ENCODE measurements around the gene ZNF587B. TPM values are rescaled to one million over a fixed set of nuclear protein-coding genes. Genes with fewer than 3 reads are reported as not detected.
"Not testable (repeated sequence)": the region's sequence is repeated elsewhere in the genome, so short reads cannot be mapped to it uniquely, and the experiment has no call there.

ZNF587B gene
- total RNA-seq, 1 experiment from 2014 or later: 20.0 TPM

- no peak for TF ChIP-seq EZH2 (IDR thresholded peaks at IDR 0.05; ENCODE audit: borderline replicate concordance, low read depth, low read length, poor library complexity, severe bottlenecking)
- TF ChIP-seq CTCF (conservative IDR thresholded peaks at IDR 0.05; ENCODE audit: low read depth, low read length): peak; percentile 43
- Histone ChIP-seq H3K4me3 (ENCODE audit: low read depth, low read length, poor library complexity, severe bottlenecking) (peak within 1 kb of the TSS; percentile 79), H3K9me3 (ENCODE audit: low read depth, low read length, poor library complexity, severe bottlenecking) (peaks cover 30% of the 10 kb centered on the region), H3K4me1 (ENCODE audit: insufficient read depth, low read length, poor library complexity, severe bottlenecking) (no peaks in the 10 kb centered on the region), H3K36me3 (ENCODE audit: insufficient read depth, low read length, poor library complexity, severe bottlenecking) (peaks cover 25% of the 10 kb centered on the region), H3K27me3 (replicated peaks; ENCODE audit: insufficient read depth, low read depth, low read length, poor library complexity) (no peaks in the 10 kb centered on the region), H3K27ac (ENCODE audit: low read depth, low read length, poor library complexity, severe bottlenecking) (peak within 1 kb of the TSS; percentile 72)
- peak; percentile 94 for DNase-seq (ENCODE audit: low spot score)
- CTCF ChIA-PET: no interaction called here
- BruUV-seq (replicated peaks): no TSS peak
- intact Hi-C loops (cut with micrococcal nuclease; ENCODE audit: unreplicated experiment): no loop called here
- POLR2A ChIA-PET (ENCODE audit: low non-redundant PET): no interaction called here
These were observed 58.6 kb downstream of the ZNF587B start, which contains the start of gene ZNF814 for GRCh38 chr19:57888560-57889231. ZNF814 (minus strand) TSS chr19:57889037; CDS start chr19:57888802, 235 bp downstream.

GRCh38 chr19:57890706-57891105 is 60.6 kb downstream of the ZNF587B start:
- H3K4me1 ChIP-seq (ENCODE audit: insufficient read depth, low read length, poor library complexity, severe bottlenecking); DNase-seq (ENCODE audit: low spot score); POLR2A ChIA-PET (ENCODE audit: low non-redundant PET); intact Hi-C loops (cut with micrococcal nuclease; ENCODE audit: unreplicated experiment); H3K27ac ChIP-seq (ENCODE audit: low read depth, low read length, poor library complexity, severe bottlenecking); H3K27me3 ChIP-seq (replicated peaks; ENCODE audit: insufficient read depth, low read depth, low read length, poor library complexity); CTCF ChIA-PET; BruUV-seq (replicated peaks); H3K4me3 ChIP-seq (ENCODE audit: low read depth, low read length, poor library complexity, severe bottlenecking); H3K36me3 ChIP-seq (ENCODE audit: insufficient read depth, low read length, poor library complexity, severe bottlenecking): not testable (repeated sequence)
- peaks cover 19% of the 10 kb centered on the region for H3K9me3 ChIP-seq (ENCODE audit: low read depth, low read length, poor library complexity, severe bottlenecking)

Other genes starting within 250 kb of the ZNF587B start
- gene ZIK1, start 246.2 kb upstream of the ZNF587B start, total RNA-seq (2021): 16.3 and 16.7 TPM in 2 replicates
- gene ZNF530, start 230.4 kb upstream of the ZNF587B start, total RNA-seq (2021): 9.4 and 11.3 TPM in 2 replicates
- gene ZNF134, start 216.1 kb upstream of the ZNF587B start, total RNA-seq (2021): 24.3 and 24.7 TPM in 2 replicates
- gene ZNF211, start 197.1 kb upstream of the ZNF587B start, total RNA-seq (2021): 8.2 and 10.1 TPM in 2 replicates
- gene ZSCAN4, start 161.4 kb upstream of the ZNF587B start, total RNA-seq (2021): not detected in 2 replicates
- 12.7 and 17.8 TPM in 2 replicates for gene ZNF551, start 148.3 kb upstream of the ZNF587B start, total RNA-seq (2021)
- 4.0 and 4.4 TPM in 2 replicates for gene ZNF154, start 121.1 kb upstream of the ZNF587B start, total RNA-seq (2021)
- gene ZNF671, start 102.7 kb upstream of the ZNF587B start, total RNA-seq (2021): 4.4 and 5.3 TPM in 2 replicates
- gene ZNF776, start 83.5 kb upstream of the ZNF587B start, total RNA-seq (2021): 10.3 and 15.8 TPM in 2 replicates
- gene ZNF586, start 60.6 kb upstream of the ZNF587B start, total RNA-seq (2021): 18.2 and 19.5 TPM in 2 replicates
- gene ZNF552, start 15.4 kb upstream of the ZNF587B start, total RNA-seq (2021): 5.4 and 10.6 TPM in 2 replicates
- 40.5 and 43.2 TPM in 2 replicates for gene ZNF587, start 19.6 kb downstream of the ZNF587B start, total RNA-seq (2021)
- gene ZNF814, start 58.7 kb downstream of the ZNF587B start, total RNA-seq (2021): 39.0 and 44.3 TPM in 2 replicates
- 14.1 and 17.4 TPM in 2 replicates for gene ZNF417, start 86.3 kb downstream of the ZNF587B start, total RNA-seq (2021)
- gene ZNF418, start 105.1 kb downstream of the ZNF587B start, total RNA-seq (2021): 16.9 and 22.9 TPM in 2 replicates
- 9.5 and 11.0 TPM in 2 replicates for gene ZNF256, start 117.4 kb downstream of the ZNF587B start, total RNA-seq (2021)
- gene C19orf18, start 144.2 kb downstream of the ZNF587B start, total RNA-seq (2021): 0.43 TPM in 1 of 2 replicates, not detected in the other
- gene ZNF606, start 172.5 kb downstream of the ZNF587B start, total RNA-seq (2021): 16.7 and 17.8 TPM in 2 replicates
- gene ZSCAN1, start 203.7 kb downstream of the ZNF587B start, total RNA-seq (2021): 1.4 and 2.8 TPM in 2 replicates
- 7.0 and 8.2 TPM in 2 replicates for gene ZNF135, start 229.0 kb downstream of the ZNF587B start, total RNA-seq (2021)

Data from A673 (cell line).